DND-41 (cell line): Measurements from ENCODE around the gene IFT80.

ENCODE experiments used
- ATAC-seq: fragments of 200-7000 bp; cut with Tn5 transposase; 3 replicates; pipeline ENCODE4 v1.9.1; 2021; ENCODE audit warnings: low read depth; ENCODE audit not compliant: insufficient read depth
- DNase-seq: peaks from one replicate; pipeline ENCODE4 v3.0.0-alpha.2; 2020
- H2AFZ ChIP-seq: 2 replicates; pipeline ENCODE4 v1.6.0; 2012; ENCODE audit warnings: low read depth, low read length
- H3K27ac ChIP-seq: 2 replicates; pipeline ENCODE4 v1.5.1; 2012; ENCODE audit warnings: low read length, inconsistent platforms
- H3K27me3 ChIP-seq: fragments of 200-600 bp; sonication (generic); 2 replicates; pipeline ENCODE4 v1.6.0; 2012; ENCODE audit warnings: low read length, mild to moderate bottlenecking, inconsistent platforms; ENCODE audit not compliant: insufficient read depth, poor library complexity
- H3K36me3 ChIP-seq: 2 replicates; pipeline ENCODE4 v1.5.1; 2012; ENCODE audit warnings: low read length, inconsistent platforms; ENCODE audit not compliant: insufficient read depth
- H3K4me1 ChIP-seq: 2 replicates; pipeline ENCODE4 v1.5.1; 2012; ENCODE audit warnings: mild to moderate bottlenecking, low read length; ENCODE audit not compliant: insufficient read depth
- H3K4me2 ChIP-seq: 2 replicates; pipeline ENCODE4 v1.6.0; 2012; ENCODE audit warnings: mild to moderate bottlenecking, moderate library complexity, low read length, inconsistent platforms; ENCODE audit not compliant: insufficient read depth
- H3K4me3 ChIP-seq, 2 experiments: fragments of 200-600 bp in 1 of 2; shearing (Covaris generic) in 1 of 2; 2 replicates each; pipeline ENCODE4 v1.5.1; 2012 to 2016; ENCODE audit warnings: inconsistent platforms in 2 of 2, low read length in 2 of 2, mild to moderate bottlenecking in 2 of 2, low read depth in 1 of 2, moderate library complexity in 1 of 2
- H3K79me2 ChIP-seq: 2 replicates; pipeline ENCODE4 v1.6.0; 2012; ENCODE audit warnings: low read length, inconsistent platforms; ENCODE audit not compliant: insufficient read depth
- H3K9ac ChIP-seq: 2 replicates; pipeline ENCODE4 v1.6.0; 2012; ENCODE audit warnings: low read depth, mild to moderate bottlenecking, inconsistent platforms, low read length, moderate library complexity
- H3K9me3 ChIP-seq: 2 replicates; pipeline ENCODE4 v1.5.1; 2012; ENCODE audit warnings: low read length, moderate library complexity, mild to moderate bottlenecking, inconsistent platforms; ENCODE audit not compliant: insufficient read depth, severe bottlenecking
- H4K20me1 ChIP-seq: 2 replicates; pipeline ENCODE4 v1.6.0; 2012; ENCODE audit warnings: low read length; ENCODE audit not compliant: insufficient read depth
- CTCF ChIP-seq: IDR thresholded peaks from 2 replicates; pipeline ENCODE4 v1.5.1; 2012; ENCODE audit warnings: borderline replicate concordance, low read length, moderate library complexity, mild to moderate bottlenecking; ENCODE audit not compliant: poor library complexity, severe bottlenecking; ENCODE audit errors: extremely low read depth
- EZH2 ChIP-seq: IDR thresholded peaks from 3 replicates; pipeline ENCODE4 v1.6.1; 2012; ENCODE audit warnings: borderline replicate concordance, low read depth, mild to moderate bottlenecking, moderate library complexity, low read length, inconsistent platforms; ENCODE audit not compliant: severe bottlenecking

Gene IFT80

GRCh38 chr3:160392798-160393197 is 6.2 kb downstream of the IFT80 start:
- H3K27me3 ChIP-seq: no peaks in the 10 kb centered on the region
- H3K27ac ChIP-seq: no peak overlapping the region
- H3K36me3 ChIP-seq: no peaks in the 10 kb centered on the region
- no peaks in the 10 kb centered on the region; the same call in 1 of the 2 replicates for H4K20me1 ChIP-seq
- DNase-seq: no peak
- ATAC-seq: no peak
- H3K4me3 ChIP-seq: no peak overlapping the region
- H3K79me2 ChIP-seq: peaks cover 57% of the 10 kb centered on the region
- no peak overlapping the region for H3K9ac ChIP-seq
- no peak overlapping the region for H3K4me2 ChIP-seq
- TF ChIP-seq EZH2 (no peak), CTCF (no peak)
- peaks cover 17% of the 10 kb centered on the region for H3K4me1 ChIP-seq
- H2AFZ ChIP-seq: no peak overlapping the region
- H3K9me3 ChIP-seq: no peaks in the 10 kb centered on the region

- no peak for DNase-seq
- H3K27me3 ChIP-seq: no peaks in the 10 kb centered on the region
- peaks cover 54% of the 10 kb centered on the region for H3K79me2 ChIP-seq
- H3K4me2 ChIP-seq: no peak overlapping the region
- H3K4me1 ChIP-seq: peaks cover 3% of the 10 kb centered on the region; the same call in 1 of the 2 replicates
- no peaks in the 10 kb centered on the region for H3K36me3 ChIP-seq
- no peak for ATAC-seq
- no peak overlapping the region for H3K9ac ChIP-seq
- no peak overlapping the region for H2AFZ ChIP-seq
- no peaks in the 10 kb centered on the region; the same call in 1 of the 2 replicates for H4K20me1 ChIP-seq
- no peaks in the 10 kb centered on the region for H3K9me3 ChIP-seq
- no peak overlapping the region for H3K27ac ChIP-seq
- H3K4me3 ChIP-seq: no peak overlapping the region
- TF ChIP-seq EZH2 (no peak), CTCF (no peak)
These were observed 8.4 kb downstream of the IFT80 start for GRCh38 chr3:160390565-160391138.

GRCh38 chr3:160384639-160385318 is 14.2 kb downstream of the IFT80 start:
- Histone ChIP-seq H3K9me3 (no peaks in the 10 kb centered on the region), H2AFZ (no peak overlapping the region), H3K27ac (no peak overlapping the region), H3K27me3 (no peaks in the 10 kb centered on the region), H3K4me2 (no peak overlapping the region), H3K9ac (no peak overlapping the region), H3K4me3 (no peak overlapping the region), H3K36me3 (peaks cover 9% of the 10 kb centered on the region; the same call in 1 of the 2 replicates), H3K79me2 (peaks cover 16% of the 10 kb centered on the region), H4K20me1 (peaks cover 2% of the 10 kb centered on the region), H3K4me1 (no peaks in the 10 kb centered on the region)
- TF ChIP-seq EZH2 (no peak), CTCF (no peak)
- no peak for DNase-seq
- no peak for ATAC-seq
